HG02642 (cell line): ENCODE results near the gene APOBR.
"Not testable (repeated sequence)": the region's sequence is repeated elsewhere in the genome, so short reads cannot be mapped to it uniquely, and the experiment has no call there.

ENCODE experiments used
- ATAC-seq: cut with Tn5 transposase; IDR thresholded peaks from one replicate; pipeline ENCODE4 v1.9.1; 2021; ENCODE audit warnings: mild to moderate bottlenecking; ENCODE audit not compliant: unreplicated experiment, poor library complexity

APOBR gene

GRCh38 chr16:28494121-28494851 lies at the start of gene APOBR:
Gene APOBR (plus strand): TSS chr16:28494643. CDS start chr16:28494682, 39 bp downstream.
- ATAC-seq: peak; percentile 41

- not testable (repeated sequence) for ATAC-seq
Observed at GRCh38 chr16:28446388-28446787, 48.1 kb upstream of the APOBR start.

GRCh38 chr16:28447081-28447480 lies 47.4 kb upstream of the APOBR start:
- not testable (repeated sequence) for ATAC-seq

GRCh38 chr16:28473714-28474265 lies 20.7 kb upstream of the APOBR start:
- no peak for ATAC-seq

GRCh38 chr16:28475221-28475620 lies 19.2 kb upstream of the APOBR start:
- no peak for ATAC-seq

GRCh38 chr16:28477311-28477920 lies 17.0 kb upstream of the APOBR start:
- ATAC-seq: no peak

- no peak for ATAC-seq
Observed at GRCh38 chr16:28478506-28479180, 15.8 kb upstream of the APOBR start.

- no peak for ATAC-seq
Observed at GRCh38 chr16:28482026-28482425, 12.4 kb upstream of the APOBR start.

GRCh38 chr16:28483361-28483760 lies 11.1 kb upstream of the APOBR start:
- not testable (repeated sequence) for ATAC-seq

GRCh38 chr16:28486266-28486665 lies 8.2 kb upstream of the APOBR start:
- ATAC-seq: no peak

- peak; percentile 2 for ATAC-seq
Observed at GRCh38 chr16:28491230-28491969, 3.0 kb upstream of the APOBR start.

- ATAC-seq: peak; percentile 75
Observed at GRCh38 chr16:28491970-28492474, 2.4 kb upstream of the APOBR start, which contains the start of gene CLN3. Gene CLN3 (minus strand): TSS chr16:28492074. CDS start chr16:28491759, 315 bp downstream.

GRCh38 chr16:28492511-28492910 lies 1.9 kb upstream of the APOBR start:
- ATAC-seq: no peak

GRCh38 chr16:28495098-28495793 lies 803 bp downstream of the APOBR start:
- no peak for ATAC-seq

GRCh38 chr16:28495795-28496749 lies 1.6 kb downstream of the APOBR start:
- no peak for ATAC-seq

GRCh38 chr16:28496844-28497243 lies 2.4 kb downstream of the APOBR start:
- ATAC-seq: no peak

- ATAC-seq: no peak
Observed at GRCh38 chr16:28497386-28497785, 2.9 kb downstream of the APOBR start.

- ATAC-seq: no peak
Observed at GRCh38 chr16:28497861-28498599, 3.6 kb downstream of the APOBR start.
